Endothelial cell of umbilical vein (primary cell): ENCODE results near the gene SCAI. TPM values are rescaled to one million over a fixed set of nuclear protein-coding genes. Genes with fewer than 3 reads are reported as not detected.

Experiments
- Bru-seq: library from RNA; stranded (reverse); fragments of 400-500 nt; gene quantifications from one replicate; lab custom pipeline; 2021; lab: Mats Ljungman, UMichigan
- BruChase-seq, 2 experiments: library from RNA; stranded (reverse); fragments of 400-500 nt; gene quantifications; one replicate each; lab custom pipeline; 2021; lab: Mats Ljungman, UMichigan
- BruUV-seq: library from RNA; stranded (reverse); fragments of 400-500 nt; replicated peaks from 2 replicates; lab custom pipeline; 2021; lab: Mats Ljungman, UMichigan
- CTCF ChIA-PET: fragments of 300-600, 350-600 bp; sonication (Branson Sonifier 250); formaldehyde crosslinking; loops from one replicate; lab custom pipeline; 2021; ENCODE audit warnings: antibody characterized with exemption, inconsistent platforms; lab: Charles Lee
- POLR2A ChIA-PET: fragments of 300-600, 350-600 bp; sonication (Branson Sonifier 250); formaldehyde crosslinking; loops from one replicate; lab custom pipeline; 2021; ENCODE audit warnings: antibody characterized with exemption, inconsistent platforms; lab: Charles Lee
- DNase-seq: peaks from one replicate; pipeline ENCODE4 v3.0.0-alpha.2; 2011; ENCODE audit warnings: low read depth, low spot score
- FAIRE-seq: peaks from 2 replicates; lab custom pipeline; 2011; peaks lifted over from hg19 to GRCh38; lab: Jason Lieb, UNC
- H2AFZ ChIP-seq: 2 replicates; pipeline ENCODE4 v1.6.0; 2012; ENCODE audit warnings: low read depth, low read length, control low read depth, inconsistent platforms
- H3K27ac ChIP-seq: 2 replicates; pipeline ENCODE4 v1.5.1; 2011; ENCODE audit warnings: low read depth, mild to moderate bottlenecking, control low read depth, low read length, moderate library complexity; ENCODE audit not compliant: insufficient read depth
- H3K27me3 ChIP-seq, 2 experiments: 2 replicates each; pipeline versions ENCODE4 v1.6.0 to v1.6.1; 2011; ENCODE audit warnings: low read length in 2 of 2, mixed read lengths in 1 of 2; ENCODE audit not compliant: control insufficient read depth in 2 of 2, insufficient read depth in 2 of 2
- H3K36me3 ChIP-seq, 2 experiments: 2 replicates in 1 of 2; 3 replicates in 1 of 2; pipeline ENCODE4 v1.5.1; 2011; ENCODE audit warnings: low read length in 2 of 2, mild to moderate bottlenecking in 1 of 2, moderate library complexity in 1 of 2; ENCODE audit not compliant: control insufficient read depth in 2 of 2, insufficient read depth in 2 of 2; ENCODE audit errors: extremely low read depth in 1 of 2
- H3K4me1 ChIP-seq: 3 replicates; pipeline ENCODE4 v1.5.1; 2011; ENCODE audit warnings: mild to moderate bottlenecking, low read length; ENCODE audit not compliant: control insufficient read depth, insufficient read depth; ENCODE audit errors: extremely low read depth
- H3K4me2 ChIP-seq: 2 replicates; pipeline ENCODE4 v1.6.1; 2011; ENCODE audit warnings: low read length, control low read depth, mixed read lengths; ENCODE audit not compliant: insufficient read depth
- H3K4me3 ChIP-seq, 3 experiments: fragments of 200-600 bp in 1 of 3; sonication (generic), shearing (Covaris generic) in 1 of 3; replicated peaks in 1 of 3; 2 replicates each; pipeline ENCODE4 v1.5.1; 2011 to 2016; ENCODE audit warnings: control low read depth in 3 of 3, low read length in 3 of 3, mild to moderate bottlenecking in 2 of 3, inconsistent platforms in 1 of 3, low read depth in 1 of 3, moderate library complexity in 1 of 3; ENCODE audit not compliant: insufficient read depth in 1 of 3
- H3K79me2 ChIP-seq: 2 replicates; pipeline ENCODE4 v1.6.0; 2012; ENCODE audit warnings: low read length, inconsistent platforms; ENCODE audit not compliant: control insufficient read depth, insufficient read depth
- H3K9ac ChIP-seq: replicated peaks from 2 replicates; pipeline ENCODE3; 2011; ENCODE audit warnings: low read length, control low read depth; ENCODE audit not compliant: insufficient read depth; ENCODE audit errors: extremely low read depth
- H3K9me1 ChIP-seq: replicated peaks from 3 replicates; pipeline ENCODE4 v1.6.0; 2011; ENCODE audit warnings: mild to moderate bottlenecking, low read length; ENCODE audit not compliant: control insufficient read depth, insufficient read depth; ENCODE audit errors: extremely low read depth
- H3K9me3 ChIP-seq: replicated peaks from 2 replicates; pipeline ENCODE4 v1.5.1; 2012; ENCODE audit warnings: low read length, inconsistent platforms; ENCODE audit not compliant: control insufficient read depth, insufficient read depth
- H4K20me1 ChIP-seq: replicated peaks from 2 replicates; pipeline ENCODE3; 2011; ENCODE audit warnings: mild to moderate bottlenecking, low read length; ENCODE audit not compliant: control insufficient read depth, insufficient read depth; ENCODE audit errors: extremely low read depth
- EZH2 ChIP-seq: IDR thresholded peaks from 2 replicates; pipeline ENCODE4 v1.6.1; 2012; ENCODE audit warnings: borderline replicate concordance, low read depth, mild to moderate bottlenecking, moderate library complexity, low read length, inconsistent platforms; ENCODE audit not compliant: severe bottlenecking
- JUN ChIP-seq: IDR thresholded peaks from 2 replicates; pipeline ENCODE4 v1.6.1; 2011; ENCODE audit warnings: borderline replicate concordance, low read depth; ENCODE audit not compliant: insufficient read length, insufficient read depth
- MYC ChIP-seq: IDR thresholded peaks from one replicate; pipeline ENCODE4 v1.6.1; 2011; ENCODE audit warnings: mild to moderate bottlenecking, low read depth, low read length
- POLR2A ChIP-seq: IDR thresholded peaks from 2 replicates; pipeline ENCODE4 v1.6.1; 2012; ENCODE audit warnings: low read depth, mild to moderate bottlenecking, control low read depth, low read length
- POLR2AphosphoS5 ChIP-seq: IDR thresholded peaks from 2 replicates; pipeline ENCODE4 v1.6.1; 2012; ENCODE audit warnings: low read depth, mild to moderate bottlenecking, control low read depth, low read length, moderate library complexity; ENCODE audit not compliant: insufficient read depth
- dilution Hi-C: fragments of 300-500 bp; cut with MboI; formaldehyde crosslinking; loops from one replicate; pipeline ENCODE4 v1.15.0; 2019; ENCODE audit warnings: low sequenced_read_pairs; ENCODE audit not compliant: extremely low pct_ligation_motif_present
- intact Hi-C: fragments of 100-400 bp; cut with micrococcal nuclease; formaldehyde crosslinking; loops from one replicate; pipeline ENCODE4 v1.10.0; 2022
- long read RNA-seq: library from polyadenylated mRNA; stranded (forward); transcript quantifications from one replicate; pipeline ENCODE4 v2.0.0, GENCODE V29; 2021
- polyA minus RNA-seq, 3 experiments: library from RNA; depleted of rRNA, polyadenylated mRNA; stranded (reverse); fragments of >200 nt; gene quantifications; 1 replicate in 1 of 3; 2 replicates in 2 of 3; pipeline ENCODE4 v1.2.3, GENCODE V29; 2011
- polyA plus RNA-seq, 4 experiments: library from polyadenylated mRNA; depleted of rRNA in 3 of 4; stranded (reverse) in 3 of 4; unstranded in 1 of 4; fragments of >200 nt; gene quantifications; 2 replicates each; pipeline versions ENCODE4 v1.2.1 to v1.2.3, GENCODE V29; 2011 to 2012; ENCODE audit warnings: missing spikeins in 1 of 4
- total RNA-seq: library from RNA; stranded (reverse); gene quantifications from 2 replicates; pipeline ENCODE4 v1.2.3, GENCODE V29; 2021
- TF ChIP-seq, protein P1 (sequence below), 2 donors: IDR thresholded peaks; 1 replicate in 1 of 2; 2 replicates in 1 of 2; pipeline ENCODE4 v1.5.1; 2011; ENCODE audit warnings: low read length in 2 of 2, mild to moderate bottlenecking in 2 of 2, moderate library complexity in 2 of 2, control low read depth in 1 of 2, inconsistent platforms in 1 of 2, low read depth in 1 of 2; ENCODE audit not compliant: insufficient read depth in 1 of 2; ENCODE audit errors: extremely low read depth in 1 of 2

Gene SCAI
- total RNA-seq (6.9 and 9.3 TPM in 2 replicates), polyA plus RNA-seq (1.5 and 2.0 TPM in 2 replicates), polyA minus RNA-seq (8.4 and 11.1 TPM in 2 replicates), Bru-seq, nascent RNA (percentile 63 among the genes with signal in this experiment), BruChase-seq, experiment 1, labeled RNA remaining after a 6-hour chase (percentile 61 among the genes with signal in this experiment), BruChase-seq, experiment 2, labeled RNA remaining after a 2-hour chase (percentile 58 among the genes with signal in this experiment)
- 1.6 and 1.7 TPM in 2 replicates for polyA plus RNA-seq (2011; cell fraction: cytosol; rRNA removed)
- 6.4 and 7.1 TPM in 2 replicates for polyA plus RNA-seq (2011; cell fraction: nucleus; rRNA removed)
- polyA plus RNA-seq (2012) = 2.1 and 2.9 TPM in 2 replicates
- polyA minus RNA-seq (2011; cell fraction: cytosol; rRNA and poly(A)+ RNA removed) = 5.8 TPM
- polyA minus RNA-seq (2011; cell fraction: nucleus; rRNA and poly(A)+ RNA removed) = 12.7 and 17.6 TPM in 2 replicates
- long read RNA-seq, full-length matches to known transcripts = 2 of 20 reads
- long read RNA-seq, partial matches to known transcripts = 10 of 20 reads
- long read RNA-seq, other reads (novel, unspliced or antisense) = 8 of 20 reads

DNA sequence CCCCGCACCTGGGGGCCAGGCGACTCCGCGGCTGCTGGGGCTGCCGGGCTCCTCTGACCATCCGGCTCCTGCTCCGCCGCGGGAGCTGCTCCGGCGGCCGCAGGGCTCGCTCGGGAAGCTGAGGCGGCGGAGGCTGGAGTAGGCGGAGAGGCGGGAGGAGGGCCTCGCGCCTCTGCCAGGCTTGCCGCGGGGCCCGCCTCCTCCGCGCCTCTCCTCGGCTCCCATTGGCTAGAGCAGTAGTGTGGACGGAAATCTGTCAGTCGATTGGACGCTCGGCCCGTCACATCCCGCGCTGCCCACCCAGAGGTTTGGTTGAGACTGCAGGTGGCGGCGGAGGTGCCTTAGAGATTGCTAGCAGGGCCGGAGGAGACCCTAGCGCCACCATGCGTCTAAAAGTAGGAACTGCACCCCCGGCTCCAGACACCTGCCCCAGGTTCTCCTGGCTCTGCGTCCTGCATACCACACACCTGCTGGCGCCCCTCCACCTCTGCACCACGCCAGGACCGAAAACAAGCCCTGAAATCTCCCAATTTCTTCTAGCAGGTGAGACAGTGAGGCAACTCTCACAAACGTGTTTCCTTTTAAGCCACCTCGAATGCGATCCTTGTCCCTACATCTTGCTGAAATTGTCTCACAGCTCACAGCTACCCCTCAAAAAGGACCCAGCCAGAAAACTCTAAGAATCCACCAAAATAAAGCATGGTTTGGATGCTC is at the start of gene SCAI:
Gene SCAI (minus strand): TSS at position 152 of the 714 bp plus-strand sequence. CDS start 91 bp downstream, at position 61.
- peak within 1 kb of the TSS; percentile 11 for H3K9ac ChIP-seq
- H4K20me1 ChIP-seq = no peaks in the 10 kb centered on the region
- H3K4me2 ChIP-seq = peak within 1 kb of the TSS; percentile 72
- DNase-seq = peak; percentile 99
- ChIA-PET CTCF (interaction anchor here (0.6 to 2.1 kb wide), 23 partner anchors 12 to 372 kb away, joined by 3 to 8 read pairs (median 4); partner anchors contain the start of genes GOLGA1, NR6A1 and WDR38), POLR2A (interaction anchor here (0.6 to 0.8 kb wide), 2 partner anchors 12 to 202 kb away, joined by 3 read pairs; no protein-coding TSS in a partner anchor)
- TF ChIP-seq POLR2AphosphoS5 (peak; percentile 15), MYC (peak; percentile 11), EZH2 (no peak), POLR2A (peak; percentile 71), JUN (no peak)
- TF ChIP-seq, protein P1, sequence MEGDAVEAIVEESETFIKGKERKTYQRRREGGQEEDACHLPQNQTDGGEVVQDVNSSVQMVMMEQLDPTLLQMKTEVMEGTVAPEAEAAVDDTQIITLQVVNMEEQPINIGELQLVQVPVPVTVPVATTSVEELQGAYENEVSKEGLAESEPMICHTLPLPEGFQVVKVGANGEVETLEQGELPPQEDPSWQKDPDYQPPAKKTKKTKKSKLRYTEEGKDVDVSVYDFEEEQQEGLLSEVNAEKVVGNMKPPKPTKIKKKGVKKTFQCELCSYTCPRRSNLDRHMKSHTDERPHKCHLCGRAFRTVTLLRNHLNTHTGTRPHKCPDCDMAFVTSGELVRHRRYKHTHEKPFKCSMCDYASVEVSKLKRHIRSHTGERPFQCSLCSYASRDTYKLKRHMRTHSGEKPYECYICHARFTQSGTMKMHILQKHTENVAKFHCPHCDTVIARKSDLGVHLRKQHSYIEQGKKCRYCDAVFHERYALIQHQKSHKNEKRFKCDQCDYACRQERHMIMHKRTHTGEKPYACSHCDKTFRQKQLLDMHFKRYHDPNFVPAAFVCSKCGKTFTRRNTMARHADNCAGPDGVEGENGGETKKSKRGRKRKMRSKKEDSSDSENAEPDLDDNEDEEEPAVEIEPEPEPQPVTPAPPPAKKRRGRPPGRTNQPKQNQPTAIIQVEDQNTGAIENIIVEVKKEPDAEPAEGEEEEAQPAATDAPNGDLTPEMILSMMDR (IDR thresholded peaks at IDR 0.05; ENCODE audit: extremely low read depth in 1 of 2, insufficient read depth in 1 of 2, low read depth in 1 of 2, low read length in 2 of 2) = peak; percentile 94 to 99
- no peaks in the 10 kb centered on the region for H3K27me3 ChIP-seq
- intact Hi-C loops = loop anchor here (1.0 to 2.0 kb wide), 7 partner anchors 46 to 369 kb away; partner anchors contain the start of genes ARPC5L, GOLGA1, PPP6C and WDR38
- peak within 1 kb of the TSS; percentile 19 to 74 (median 59) for H3K4me3 ChIP-seq
- peak; percentile 98 for FAIRE-seq
- H3K27ac ChIP-seq = no peak within 1 kb of the TSS
- dilution Hi-C loops = no loop called here
- BruUV-seq = no TSS peak
- peaks cover 6% of the 10 kb centered on the region for H3K4me1 ChIP-seq
- H3K36me3 ChIP-seq = no peaks in the 10 kb centered on the region
- no peaks in the 10 kb centered on the region for H3K9me3 ChIP-seq
- H3K9me1 ChIP-seq = no peaks in the 10 kb centered on the region
- H2AFZ ChIP-seq = peak within 1 kb of the TSS; percentile 57
- H3K79me2 ChIP-seq = no peaks in the 10 kb centered on the region
